H1 (cell line): Measurements from ENCODE around the gene TOB1. TPM values are rescaled to one million over a fixed set of nuclear protein-coding genes. Genes with fewer than 3 reads are reported as not detected.

Source experiments
- CHD7 ChIP-seq: fragments of 300-600 bp; sonication (generic); IDR thresholded peaks from 2 replicates; pipeline ENCODE4 v1.7.1; 2012; ENCODE audit warnings: low read length, moderate library complexity, mild to moderate bottlenecking, inconsistent platforms; ENCODE audit not compliant: insufficient replicate concordance
- EP300 ChIP-seq, 2 experiments: IDR thresholded peaks; 1 replicate in 1 of 2; 2 replicates in 1 of 2; pipeline ENCODE4 v1.6.1; 2011 to 2012; ENCODE audit warnings: low read depth in 2 of 2, low read length in 2 of 2, mild to moderate bottlenecking in 2 of 2, borderline replicate concordance in 1 of 2, inconsistent platforms in 1 of 2, moderate library complexity in 1 of 2
- HDAC2 ChIP-seq, 2 experiments: fragments of 300-600 bp in 1 of 2; sonication (generic) in 1 of 2; IDR thresholded peaks; 2 replicates each; pipeline ENCODE4 v1.6.1; 2011 to 2012; ENCODE audit warnings: low read depth in 2 of 2, low read length in 2 of 2, mild to moderate bottlenecking in 2 of 2, moderate library complexity in 2 of 2, borderline replicate concordance in 1 of 2, inconsistent platforms in 1 of 2
- NANOG ChIP-seq: IDR thresholded peaks from 2 replicates; pipeline ENCODE4 v1.6.1; 2011; ENCODE audit warnings: low read length, low read depth, mild to moderate bottlenecking, inconsistent platforms; ENCODE audit not compliant: insufficient read depth, poor library complexity, severe bottlenecking
- RAD21 ChIP-seq, 2 experiments: IDR thresholded peaks in 1 of 2; conservative IDR thresholded peaks in 1 of 2; 2 replicates each; pipeline ENCODE4 v1.6.1; 2011; ENCODE audit warnings: low read depth in 2 of 2, low read length in 2 of 2, improper control_type of control experiment in 1 of 2, inconsistent platforms in 1 of 2, mild to moderate bottlenecking in 1 of 2, moderate library complexity in 1 of 2
- TAF1 ChIP-seq: IDR thresholded peaks from 2 replicates; pipeline ENCODE4 v1.6.1; 2011; ENCODE audit warnings: mild to moderate bottlenecking, low read depth, low read length
- TAF7 ChIP-seq: optimal IDR thresholded peaks from 2 replicates; pipeline ENCODE3; 2011; ENCODE audit warnings: low read depth, mild to moderate bottlenecking, inconsistent platforms, low read length, moderate library complexity, borderline replicate concordance
- TEAD4 ChIP-seq: IDR thresholded peaks from 2 replicates; pipeline ENCODE4 v1.6.1; 2012; ENCODE audit warnings: low read depth, low read length, inconsistent platforms, mixed read lengths
- ZNF274 ChIP-seq: IDR thresholded peaks from 2 replicates; pipeline ENCODE4 v1.7.0; 2012; ENCODE audit warnings: low read length, borderline replicate concordance; ENCODE audit errors: extremely low read depth
- polyA plus RNA-seq, 7 experiments: library from polyadenylated mRNA; depleted of rRNA in 3 of 7; stranded (reverse) in 5 of 7; unstranded in 2 of 7; fragments of >200 nt in 5 of 7; fragments of 200-250 nt in 2 of 7; gene quantifications; 1 replicate in 5 of 7; 2 replicates in 1 of 7; 4 replicates in 1 of 7; pipeline versions ENCODE4 v1.2.1 to v1.2.3, GENCODE V29; 2011 to 2013; ENCODE audit warnings: missing spikeins in 2 of 7, mixed read lengths in 2 of 7
- total RNA-seq: library from RNA; stranded (reverse); fragmentation: NEBNext Ultra II Directional; extraction: Animal tissue kit (Norgen Biotek cat#: 25700); gene quantifications from 2 replicates; pipeline ENCODE4 v1.2.1, GENCODE V29; 2021

TOB1 gene
- total and polyA plus RNA-seq, 2 of the 8 experiments (the other 6 are each of a cell fraction or from before 2014, with no cell fraction given), result 14.4 to 20.8 TPM

- TF ChIP-seq CHD7 (no peak), EP300 (IDR thresholded peaks at IDR 0.05; ENCODE audit: borderline replicate concordance in 1 of 2, low read depth in 2 of 2, low read length in 2 of 2) (no peak), ZNF274 (no peak), TEAD4 (no peak), TAF1 (no peak), HDAC2 (IDR thresholded peaks at IDR 0.05; ENCODE audit: borderline replicate concordance in 1 of 2, low read depth in 2 of 2, low read length in 2 of 2) (no peak), TAF7 (no peak), RAD21 (IDR thresholded peaks at IDR 0.05 in 1 of 2, conservative IDR thresholded peaks at IDR 0.05 in 1 of 2; ENCODE audit: low read depth in 2 of 2, low read length in 2 of 2) (no peak), NANOG (no peak)
These were observed 28.7 kb downstream of the TOB1 start (continued) for GRCh38 chr17:50837286-50837979.
